GM18907 (cell line): Measurements from ENCODE around the gene ARHGEF12.
"Not testable (repeated sequence)": the region's sequence is repeated elsewhere in the genome, so short reads cannot be mapped to it uniquely, and the experiment has no call there.

ENCODE experiments used
- ATAC-seq: cut with Tn5 transposase; IDR thresholded peaks from one replicate; pipeline ENCODE4 v1.9.1; 2021; ENCODE audit warnings: mild to moderate bottlenecking, moderate library complexity; ENCODE audit not compliant: unreplicated experiment

Gene ARHGEF12

DNA sequence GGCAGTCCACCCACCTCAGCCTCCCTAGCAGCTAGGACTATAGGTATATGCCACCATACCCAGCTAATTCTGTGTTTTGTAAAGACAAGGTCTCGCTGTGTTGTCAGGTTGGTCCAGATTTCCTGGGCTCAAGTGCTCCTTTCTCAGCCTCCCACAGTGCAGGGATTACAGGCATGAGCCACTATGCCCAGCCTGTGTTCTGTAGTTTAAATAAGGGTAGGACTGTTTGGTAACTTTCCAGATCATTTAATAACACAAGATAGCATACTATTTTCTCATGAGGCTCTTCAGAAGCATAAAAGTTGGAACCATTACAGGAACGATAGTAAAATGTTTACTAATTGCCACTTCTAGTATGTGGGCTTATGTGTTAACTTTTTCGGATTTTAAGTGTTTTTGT, 137.3 kb downstream of the ARHGEF12 start:
- no peak for ATAC-seq

DNA sequence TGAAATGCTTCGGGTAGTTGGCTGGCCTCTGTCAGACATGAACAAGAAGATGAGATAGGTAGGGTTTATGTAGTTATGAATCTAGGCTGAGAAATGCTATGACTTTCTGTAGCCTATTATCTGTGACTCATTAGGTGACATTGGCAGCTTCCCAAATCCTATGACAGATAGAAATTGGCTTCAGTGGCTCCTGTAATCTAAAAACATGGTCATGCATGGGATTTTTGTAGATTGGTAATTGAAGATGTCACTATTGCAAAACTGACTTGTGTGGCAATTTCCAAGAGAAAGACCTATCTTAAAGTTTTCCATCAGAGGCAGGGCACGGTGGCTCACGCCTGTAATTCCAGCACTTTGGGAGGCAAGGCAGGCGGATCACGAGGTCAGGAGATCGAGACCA, 145.9 kb downstream of the ARHGEF12 start:
- no peak for ATAC-seq

DNA sequence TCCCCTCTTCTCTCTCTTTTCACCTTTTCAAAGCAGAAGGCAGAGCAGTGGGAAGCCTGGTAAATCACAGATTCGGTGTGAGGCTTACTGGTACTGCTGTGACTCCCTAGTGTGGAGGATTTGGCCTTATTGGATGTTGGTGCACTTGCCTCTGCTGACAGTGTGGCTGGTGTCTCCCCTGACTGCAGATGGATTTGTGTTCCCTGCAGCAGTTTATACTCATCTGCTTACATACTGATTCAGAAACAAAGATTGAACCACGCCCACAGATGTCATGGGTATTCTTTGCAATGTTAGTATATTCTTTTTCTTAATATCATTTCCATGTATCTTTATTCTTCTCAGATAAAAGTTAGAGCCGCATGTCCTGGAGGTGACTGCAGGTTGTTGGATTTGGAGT, 148.5 kb downstream of the ARHGEF12 start:
- no peak for ATAC-seq

DNA sequence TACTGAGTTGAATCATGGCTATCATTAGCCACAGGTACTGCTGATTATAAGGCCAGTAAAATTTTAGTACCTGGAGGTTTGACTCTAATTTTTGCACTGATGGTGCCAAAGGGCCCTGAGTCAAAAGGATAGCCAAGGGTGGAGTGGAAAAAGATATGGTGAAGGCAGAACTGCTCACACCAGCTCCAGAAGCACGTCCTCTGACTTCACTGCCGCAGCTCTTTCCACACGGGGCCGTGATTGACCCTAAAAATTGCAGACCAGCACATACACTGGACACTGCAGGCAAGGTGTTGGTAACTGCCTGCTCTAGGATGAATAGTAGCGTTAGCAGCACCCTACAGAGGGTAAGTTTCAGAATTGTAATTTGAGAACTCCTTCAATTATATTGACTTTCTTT, 149.9 kb downstream of the ARHGEF12 start:
- no peak for ATAC-seq

DNA sequence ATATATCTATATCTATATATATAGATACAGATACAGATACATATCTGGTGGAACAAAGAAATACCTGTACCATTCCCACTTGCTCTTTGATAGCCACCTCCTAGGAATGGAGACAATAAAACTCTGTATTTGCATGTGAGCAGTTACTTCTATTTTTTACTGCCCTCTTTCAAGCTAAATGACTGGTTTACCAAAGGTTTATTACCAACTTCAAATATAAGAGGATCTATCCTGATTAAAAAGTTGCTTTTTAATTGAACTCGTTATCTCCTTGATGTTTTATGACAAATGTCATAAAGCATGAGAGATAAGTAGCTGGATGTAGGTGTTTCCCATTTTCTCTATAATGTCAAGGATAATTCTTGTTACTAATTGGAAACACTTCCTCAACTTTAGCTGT, 153.6 kb downstream of the ARHGEF12 start:
- no peak for ATAC-seq

DNA sequence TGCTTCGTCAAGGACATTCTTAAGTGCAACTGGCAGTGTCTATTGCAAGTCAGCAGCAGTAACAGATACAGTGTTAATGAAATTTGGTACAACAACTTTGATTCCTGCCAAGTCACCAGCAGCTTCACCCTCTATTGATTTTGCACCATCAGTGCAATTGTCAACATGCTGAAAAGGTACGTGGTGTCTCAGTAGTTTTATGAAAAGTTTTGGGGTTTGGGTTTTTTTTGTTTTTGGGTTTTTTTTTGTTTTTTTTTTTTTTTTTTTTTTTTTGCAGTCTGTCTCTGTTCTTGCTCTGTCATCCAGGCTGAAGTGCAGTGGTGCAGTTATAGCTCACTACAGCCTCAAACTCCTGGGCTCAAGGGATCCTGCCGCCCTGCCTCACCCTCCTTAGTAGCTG, 156.3 kb downstream of the ARHGEF12 start:
- no peak for ATAC-seq

GRCh38 chr11:120494595-120494994, 158.4 kb downstream of the ARHGEF12 start:
- no peak for ATAC-seq

- no peak for ATAC-seq
These were observed 162.9 kb downstream of the ARHGEF12 start for GRCh38 chr11:120499088-120499487.

GRCh38 chr11:120499859-120500258, 163.6 kb downstream of the ARHGEF12 start:
- no peak for ATAC-seq

DNA sequence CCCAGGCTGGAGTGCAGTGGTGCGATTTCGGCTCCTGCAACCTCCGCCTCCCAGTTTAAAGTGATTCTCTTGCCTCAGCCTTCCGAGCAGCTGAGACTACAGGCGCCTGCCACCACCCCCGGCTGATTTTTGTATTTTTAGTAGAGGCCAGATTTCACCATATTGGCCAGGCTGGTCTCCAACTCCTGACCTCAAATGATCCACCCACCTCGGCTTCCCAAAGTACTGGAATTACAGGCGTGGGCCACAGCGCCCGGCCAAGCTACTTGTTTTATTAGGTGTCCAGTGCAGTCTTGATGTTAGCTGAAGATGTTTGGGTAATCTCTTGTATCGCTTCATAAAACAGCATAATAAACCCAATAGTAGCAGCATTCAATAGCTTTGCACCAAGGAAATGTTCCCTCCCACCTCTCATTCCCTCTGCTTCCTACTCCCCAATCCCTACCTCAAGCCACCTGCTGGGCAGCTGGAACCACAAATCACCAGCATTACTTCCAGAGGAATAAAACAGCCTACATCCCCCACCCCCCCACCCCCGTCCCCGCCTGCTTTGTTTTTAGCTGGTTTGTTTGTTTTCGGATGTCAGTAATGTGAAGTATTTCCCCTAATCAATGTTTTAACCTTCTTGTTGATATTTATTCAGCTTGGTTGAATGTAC, 164.3 kb downstream of the ARHGEF12 start:
- ATAC-seq: no peak

GRCh38 chr11:120501440-120501839, 165.2 kb downstream of the ARHGEF12 start:
- ATAC-seq: no peak

DNA sequence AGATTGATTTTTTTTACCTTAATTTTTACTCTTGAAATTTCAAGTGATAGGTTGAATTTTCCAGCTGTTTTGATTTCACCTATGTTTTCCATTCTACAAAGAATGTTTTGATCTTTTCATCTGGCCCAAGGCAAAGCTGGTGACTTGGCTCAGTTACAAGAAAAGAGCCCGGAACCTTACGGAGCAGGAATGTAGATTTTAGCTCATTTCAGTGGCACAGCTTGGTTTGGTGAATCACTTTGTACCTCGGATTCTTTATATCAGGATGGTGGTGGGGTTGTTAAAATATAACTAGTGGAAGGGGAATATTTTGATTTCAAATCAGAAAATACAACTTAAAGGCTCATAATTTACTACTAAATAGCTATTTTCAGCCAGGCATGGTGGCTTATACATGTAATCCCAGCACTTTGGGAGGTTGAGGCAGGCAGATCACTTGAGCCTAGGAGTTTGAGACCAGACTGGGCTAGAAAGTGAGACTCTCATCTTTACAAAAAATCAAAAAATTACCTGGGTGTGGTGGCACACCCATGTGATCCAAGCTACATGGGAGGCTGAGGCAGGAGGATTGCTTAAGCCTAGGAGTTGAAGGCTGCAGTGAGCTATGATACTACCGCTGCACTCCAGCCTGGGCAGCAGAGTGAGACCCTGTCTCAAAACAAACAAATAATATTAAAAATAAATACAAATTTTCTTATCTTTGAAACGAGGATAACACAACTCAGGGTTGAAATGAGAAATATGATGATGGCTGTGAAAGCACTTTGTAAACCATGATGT, 166.0 kb downstream of the ARHGEF12 start:
- no peak for ATAC-seq

DNA sequence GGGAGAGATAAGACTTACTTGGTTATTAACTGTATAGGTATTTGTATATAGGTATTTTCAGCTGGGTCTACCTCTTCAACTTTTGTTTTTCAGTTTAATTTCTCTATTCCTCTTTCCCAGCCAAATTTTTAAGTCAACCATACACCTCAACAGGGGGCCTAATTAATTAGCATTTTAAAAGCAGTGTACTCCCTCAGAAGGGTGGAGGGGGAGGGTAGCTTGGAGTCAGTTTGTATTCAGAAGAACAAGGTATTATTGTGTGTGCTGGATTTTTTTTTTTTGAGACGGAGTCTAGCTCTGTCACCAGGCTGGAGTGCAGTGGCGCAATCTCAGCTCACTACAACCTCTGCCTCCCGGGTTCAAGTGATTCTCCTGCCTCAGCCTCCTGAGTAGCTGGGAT, 167.3 kb downstream of the ARHGEF12 start:
- ATAC-seq: not testable (repeated sequence)

DNA sequence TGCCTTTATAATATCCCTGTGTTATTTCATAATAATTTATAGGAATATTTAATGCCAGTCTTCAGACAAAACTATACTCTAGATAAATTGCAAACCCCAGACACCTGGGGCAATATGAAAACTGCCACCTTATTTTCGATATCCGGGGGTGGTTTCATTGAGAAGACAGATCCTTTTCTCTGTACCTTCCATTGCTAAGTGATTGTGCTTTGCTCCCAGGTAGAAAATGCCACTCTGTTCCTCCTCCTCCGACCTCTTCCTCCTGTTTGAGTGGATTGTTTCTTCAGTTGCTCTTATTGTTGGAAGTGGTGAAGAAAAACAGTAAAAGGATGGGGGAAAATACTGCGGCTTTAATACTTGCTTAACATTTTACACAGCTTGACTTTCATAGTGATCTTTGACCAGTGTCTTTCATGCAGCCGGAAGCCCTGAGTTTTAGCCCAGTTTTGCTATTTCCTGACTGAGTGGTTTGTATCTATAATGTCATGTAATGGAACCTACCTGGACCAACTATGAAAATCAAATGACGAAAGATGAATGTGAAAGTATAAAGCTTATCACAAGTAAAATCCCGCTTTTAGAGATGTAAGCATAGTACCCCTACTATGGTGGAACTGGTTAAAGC, 169.7 kb downstream of the ARHGEF12 start:
- no peak for ATAC-seq

GRCh38 chr11:120509346-120510053, 173.3 kb downstream of the ARHGEF12 start:
- ATAC-seq: no peak

GRCh38 chr11:120510406-120511115, 174.3 kb downstream of the ARHGEF12 start:
- ATAC-seq: no peak

DNA sequence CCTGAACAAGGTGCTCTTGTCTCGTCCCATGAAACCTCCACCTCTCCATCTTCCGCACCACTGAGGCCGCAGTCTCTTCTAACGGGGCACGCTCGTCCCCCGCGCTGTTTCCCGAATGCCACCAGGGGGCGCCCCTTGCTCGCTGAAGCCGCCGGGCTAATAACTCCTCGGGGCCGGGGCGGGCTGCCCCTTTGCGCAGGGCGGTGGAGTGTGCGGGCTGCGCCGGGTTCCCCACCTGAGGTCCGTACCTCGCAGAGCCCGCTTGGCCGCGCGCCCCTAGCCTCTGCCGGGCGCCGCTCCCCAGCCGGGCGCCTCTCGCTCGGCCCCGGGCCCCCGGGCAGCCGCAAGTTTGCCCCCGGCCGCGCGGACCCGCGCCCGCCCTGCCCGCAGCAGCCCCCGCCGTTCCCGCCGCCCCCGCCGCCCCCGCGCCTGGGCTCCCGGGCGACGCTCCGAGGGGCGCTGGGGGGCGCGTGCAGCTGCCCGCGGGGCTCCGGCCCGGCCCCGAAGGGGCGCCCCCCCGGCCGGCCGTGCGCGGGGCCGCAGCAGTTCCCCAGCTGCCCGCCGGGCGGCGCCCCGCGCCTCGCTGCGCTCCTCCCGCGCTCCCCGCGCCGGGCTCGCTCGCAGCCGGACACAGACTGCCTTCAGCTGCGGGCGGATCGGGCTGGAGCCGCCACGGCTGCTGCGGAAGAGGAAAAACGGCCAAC, 175.1 kb downstream of the ARHGEF12 start, which contains the start of gene GRIK4:
Gene GRIK4 (plus strand): TSS at position 633 of the 704 bp plus-strand sequence. CDS start 148,571 bp downstream, outside the sequence.
- ATAC-seq: peak; percentile 86

DNA sequence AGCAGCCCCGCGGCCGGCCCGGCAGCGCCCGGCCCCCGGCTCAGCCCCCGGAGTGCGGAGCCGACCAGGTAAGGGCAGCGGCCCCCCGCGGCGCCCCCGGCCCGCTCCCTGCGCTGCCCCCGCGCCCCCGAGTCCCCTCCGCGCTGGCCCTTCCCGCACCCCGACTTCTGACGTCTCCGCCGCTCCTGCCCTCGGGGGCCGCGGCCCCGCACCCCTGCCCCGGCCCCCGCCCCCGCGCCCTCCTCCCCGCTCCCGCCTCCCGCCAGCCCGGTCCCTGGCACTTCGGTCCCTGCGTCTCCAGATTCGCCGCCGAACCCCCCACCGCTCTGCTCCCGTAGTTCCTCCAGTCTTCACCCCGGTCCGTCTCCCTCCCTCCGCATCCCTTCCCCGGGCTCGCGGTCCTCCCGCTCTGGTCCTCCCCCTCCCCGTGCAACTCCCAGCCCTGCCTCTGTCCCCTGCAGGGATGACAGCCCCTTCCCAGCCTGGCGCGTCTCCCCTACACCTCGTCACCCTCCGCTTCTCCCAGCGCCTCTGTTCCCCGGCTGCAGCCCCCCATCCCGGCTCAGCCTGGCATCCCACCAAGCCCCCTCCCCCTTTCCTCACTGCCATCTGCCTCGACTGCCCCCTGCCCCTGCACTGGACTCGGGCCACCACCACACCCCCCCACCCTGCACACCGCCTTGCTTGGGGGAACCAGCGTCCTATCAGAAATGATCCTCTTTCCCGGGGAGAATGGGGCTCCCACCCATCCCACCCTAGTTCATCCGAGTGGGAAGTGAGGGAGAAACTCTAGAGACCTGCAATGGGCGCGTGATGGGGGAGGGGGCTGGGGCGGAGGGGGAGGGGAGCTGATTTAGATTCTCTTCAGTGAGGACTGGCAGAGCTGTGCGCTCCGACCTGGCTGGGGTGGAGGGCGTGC, 175.9 kb downstream of the ARHGEF12 start:
- no peak for ATAC-seq
